ENCODE measurements around the gene GNB4. TPM values are rescaled to one million over a fixed set of nuclear protein-coding genes. Genes with fewer than 3 reads are reported as not detected.
A peak's percentile ranks its signal among the peaks of the same experiment; 100 is the strongest.

Gene GNB4
- total RNA-seq, 2 experiments from 2014 or later, result 0.75 to 0.88 TPM

- ATAC-seq, result no peak
- no peak for DNase-seq
- POLR2A ChIA-PET, result no interaction called here
- no peaks in the 10 kb centered on the region for H3K36me3 Mint-ChIP-seq (ENCODE audit: low read depth)
- H3K9me3 Mint-ChIP-seq (ENCODE audit: low read depth), result no peaks in the 10 kb centered on the region
- intact Hi-C loops (cut with DNase I, micrococcal nuclease), result no loop called here
- no peak overlapping the region for H3K27ac Mint-ChIP-seq
- no peaks in the 10 kb centered on the region for H3K4me1 Mint-ChIP-seq
- H3K4me3 Mint-ChIP-seq, result no peak overlapping the region
- CTCF ChIA-PET, result no interaction called here
- H3K27me3 Mint-ChIP-seq, result no peaks in the 10 kb centered on the region
These were observed 40.9 kb downstream of the GNB4 start for GRCh38 chr3:179410331-179410730.

DNA sequence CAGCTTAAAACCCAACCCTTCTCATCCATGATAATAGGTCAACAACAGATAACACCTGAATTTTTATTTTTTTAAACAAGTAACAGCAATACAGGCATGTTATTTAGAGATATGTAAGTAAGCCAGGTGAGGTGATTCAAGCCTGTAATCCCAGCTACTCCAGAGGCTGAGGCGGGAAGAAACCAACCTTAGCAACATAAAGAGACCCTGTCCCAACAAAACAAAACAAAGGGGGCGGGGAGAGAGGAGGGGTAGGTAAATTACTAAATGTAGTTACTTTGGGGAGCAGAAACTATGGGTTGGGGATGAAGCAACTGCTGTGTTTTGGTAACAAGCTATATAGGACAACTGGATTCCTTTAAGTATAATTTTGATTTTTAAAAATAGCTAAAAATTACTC is 47.0 kb downstream of the GNB4 start:
- no peak for ATAC-seq
- Mint-ChIP-seq H3K27ac (no peak overlapping the region), H3K27me3 (no peaks in the 10 kb centered on the region), H3K4me3 (no peak overlapping the region), H3K9me3 (ENCODE audit: low read depth) (no peaks in the 10 kb centered on the region), H3K4me1 (no peaks in the 10 kb centered on the region), H3K36me3 (ENCODE audit: low read depth) (peaks cover 12% of the 10 kb centered on the region)
- no peak for DNase-seq
- intact Hi-C loops (cut with DNase I, micrococcal nuclease), result no loop called here
- CTCF ChIA-PET, result interaction anchor here (0.5 to 1.0 kb wide), 3 partner anchors 13 to 29 kb away, joined by 3 read pairs; no protein-coding TSS in a partner anchor
- POLR2A ChIA-PET, result no interaction called here

- Mint-ChIP-seq H3K9me3 (ENCODE audit: low read depth) (no peaks in the 10 kb centered on the region), H3K4me1 (no peaks in the 10 kb centered on the region), H3K27ac (no peak overlapping the region), H3K4me3 (no peak overlapping the region), H3K36me3 (ENCODE audit: low read depth) (peaks cover 12% of the 10 kb centered on the region), H3K27me3 (no peaks in the 10 kb centered on the region)
- intact Hi-C loops (cut with DNase I, micrococcal nuclease), result no loop called here
- DNase-seq, result no peak
- no peak for ATAC-seq
- ChIA-PET POLR2A (no interaction called here), CTCF (no interaction called here)
These were observed 48.3 kb downstream of the GNB4 start for GRCh38 chr3:179402963-179403362.

GRCh38 chr3:179401561-179401960 is 49.7 kb downstream of the GNB4 start:
- Mint-ChIP-seq H3K27me3 (no peaks in the 10 kb centered on the region), H3K4me3 (no peak overlapping the region), H3K36me3 (ENCODE audit: low read depth) (peaks cover 12% of the 10 kb centered on the region), H3K27ac (no peak overlapping the region), H3K4me1 (no peaks in the 10 kb centered on the region), H3K9me3 (ENCODE audit: low read depth) (no peaks in the 10 kb centered on the region)
- intact Hi-C loops (cut with DNase I, micrococcal nuclease), result no loop called here
- ATAC-seq, result no peak
- CTCF ChIA-PET, result no interaction called here
- DNase-seq, result no peak
- POLR2A ChIA-PET, result no interaction called here

GRCh38 chr3:179398574-179399231 is 52.6 kb downstream of the GNB4 start:
- Mint-ChIP-seq H3K4me1 (no peaks in the 10 kb centered on the region), H3K27ac (no peak overlapping the region), H3K36me3 (ENCODE audit: low read depth) (peaks cover 14% of the 10 kb centered on the region), H3K4me3 (no peak overlapping the region), H3K9me3 (ENCODE audit: low read depth) (no peaks in the 10 kb centered on the region), H3K27me3 (no peaks in the 10 kb centered on the region)
- ATAC-seq (no peak), DNase-seq (no peak)
- intact Hi-C loops (cut with DNase I, micrococcal nuclease), result no loop called here
- POLR2A ChIA-PET, result no interaction called here
- CTCF ChIA-PET, result no interaction called here

DNA sequence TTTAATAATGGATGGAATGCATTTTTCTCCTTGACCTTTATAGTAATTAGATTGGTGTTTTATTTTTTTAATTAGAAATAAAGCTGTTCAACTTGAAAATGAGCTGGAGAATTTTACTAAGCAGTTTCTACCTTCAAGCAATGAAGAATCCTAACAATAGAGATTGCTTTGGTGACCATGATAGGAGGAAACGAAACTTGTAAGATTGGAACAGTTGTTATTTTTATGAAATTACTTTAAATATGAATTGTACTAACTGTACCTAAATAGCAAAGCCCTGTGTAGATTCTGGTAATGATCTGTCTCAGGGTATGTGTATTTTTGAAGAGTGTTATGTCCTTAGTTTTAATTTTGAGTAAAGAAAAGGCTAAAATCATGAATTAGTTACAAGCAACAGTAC is 59.4 kb downstream of the GNB4 start:
- DNase-seq (no peak), ATAC-seq (no peak)
- Mint-ChIP-seq H3K4me3 (no peak overlapping the region), H3K4me1 (no peaks in the 10 kb centered on the region), H3K27me3 (no peaks in the 10 kb centered on the region), H3K27ac (no peak overlapping the region), H3K36me3 (ENCODE audit: low read depth) (peaks cover 24% of the 10 kb centered on the region), H3K9me3 (ENCODE audit: low read depth) (no peaks in the 10 kb centered on the region)
- intact Hi-C loops (cut with DNase I, micrococcal nuclease), result no loop called here
- ChIA-PET POLR2A (interaction anchor here (0.7 kb wide), 1 partner anchor 49 kb away, joined by 3 read pairs; no protein-coding TSS in a partner anchor), CTCF (interaction anchor here (1.0 kb wide), 1 partner anchor 166 kb away, joined by 3 read pairs; no protein-coding TSS in a partner anchor)

DNA sequence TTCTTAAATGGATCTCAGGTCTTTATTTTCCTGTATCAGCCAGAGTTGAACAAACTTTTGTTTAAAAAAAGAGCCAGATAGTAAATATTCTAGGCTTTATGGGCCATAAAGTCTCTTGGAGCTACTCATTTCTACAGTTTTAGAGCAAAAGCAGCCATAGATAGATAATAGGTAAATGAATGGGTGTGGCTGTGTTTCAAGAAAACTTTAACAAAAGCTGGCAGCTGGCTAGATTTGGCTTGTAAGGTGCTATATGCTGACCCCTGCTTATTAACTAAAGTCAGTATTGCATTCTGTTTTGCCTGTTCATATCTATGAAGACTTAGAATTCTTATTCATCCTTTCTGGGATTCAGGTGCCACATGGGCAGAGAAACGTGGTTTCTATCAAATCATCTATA is 74.8 kb downstream of the GNB4 start:
- H3K4me1 Mint-ChIP-seq, result no peaks in the 10 kb centered on the region
- H3K27ac Mint-ChIP-seq, result no peak overlapping the region
- no peaks in the 10 kb centered on the region for H3K9me3 Mint-ChIP-seq (ENCODE audit: low read depth)
- no peak for ATAC-seq
- intact Hi-C loops (cut with DNase I, micrococcal nuclease), result no loop called here
- ChIA-PET CTCF (no interaction called here), POLR2A (no interaction called here)
- H3K4me3 Mint-ChIP-seq, result no peak overlapping the region
- peaks cover 32% of the 10 kb centered on the region for H3K36me3 Mint-ChIP-seq (ENCODE audit: low read depth)
- no peaks in the 10 kb centered on the region for H3K27me3 Mint-ChIP-seq
- DNase-seq, result no peak

DNA sequence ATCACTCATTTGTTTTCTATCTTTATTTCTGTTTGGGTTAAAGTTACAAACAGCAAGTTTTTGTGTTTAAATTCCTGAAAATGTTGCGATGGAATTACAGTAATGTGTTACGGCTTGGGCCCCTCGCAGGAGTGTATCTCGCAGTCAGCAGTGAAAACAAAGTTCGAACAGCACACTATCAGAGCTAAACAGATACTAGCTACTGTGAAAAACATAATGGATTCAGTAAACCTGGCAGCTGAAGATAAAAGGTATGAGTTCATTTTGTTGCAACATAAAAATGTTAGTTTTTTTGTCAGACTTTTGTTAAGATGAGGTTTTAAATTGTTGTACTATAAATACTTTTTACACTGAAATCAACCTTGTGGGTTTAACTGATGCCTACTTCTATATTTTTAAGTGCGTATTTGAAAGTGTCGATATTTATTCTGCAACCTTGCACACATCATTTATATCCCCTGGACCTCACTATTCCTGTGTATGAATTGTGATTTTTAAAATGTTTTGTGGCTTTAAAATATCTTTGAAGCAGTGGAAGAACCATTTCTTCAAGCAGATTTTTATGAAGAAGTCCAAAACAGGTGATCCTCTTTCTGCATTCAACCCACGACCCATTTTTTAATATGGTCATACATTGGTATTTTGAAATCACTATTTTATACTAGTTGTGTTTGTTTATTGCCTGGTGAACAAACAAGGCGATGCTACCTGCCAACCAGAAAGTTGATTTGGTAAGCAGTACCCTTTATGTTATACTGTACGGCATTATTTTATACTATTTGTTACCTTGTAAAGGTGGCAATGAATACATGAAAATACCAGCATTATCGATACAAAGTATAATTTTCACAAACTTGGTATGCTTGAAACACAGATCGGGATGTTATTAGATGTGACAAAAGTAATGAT is 75.9 kb downstream of the GNB4 start:
- Mint-ChIP-seq H3K4me3 (no peak overlapping the region), H3K27me3 (no peaks in the 10 kb centered on the region), H3K4me1 (no peaks in the 10 kb centered on the region), H3K27ac (no peak overlapping the region), H3K36me3 (ENCODE audit: low read depth) (peaks cover 31% of the 10 kb centered on the region), H3K9me3 (ENCODE audit: low read depth) (no peaks in the 10 kb centered on the region)
- no peak for DNase-seq
- ChIA-PET CTCF (interaction anchor here (1.0 kb wide), 1 partner anchor 360 kb away, joined by 3 read pairs; no protein-coding TSS in a partner anchor), POLR2A (no interaction called here)
- intact Hi-C loops (cut with DNase I, micrococcal nuclease), result no loop called here
- no peak for ATAC-seq

GRCh38 chr3:179373938-179374337 is 77.3 kb downstream of the GNB4 start:
- Mint-ChIP-seq H3K36me3 (ENCODE audit: low read depth) (peaks cover 22% of the 10 kb centered on the region), H3K4me1 (no peaks in the 10 kb centered on the region), H3K27ac (no peak overlapping the region), H3K27me3 (no peaks in the 10 kb centered on the region), H3K9me3 (ENCODE audit: low read depth) (no peaks in the 10 kb centered on the region), H3K4me3 (no peak overlapping the region)
- ChIA-PET POLR2A (no interaction called here), CTCF (interaction anchor here (0.5 to 1.0 kb wide), 2 partner anchors 358 to 359 kb away, joined by 3 to 5 read pairs; no protein-coding TSS in a partner anchor)
- intact Hi-C loops (cut with DNase I, micrococcal nuclease), result no loop called here
- no peak for ATAC-seq
- DNase-seq, result no peak

GRCh38 chr3:179369621-179370020 is 81.6 kb downstream of the GNB4 start:
- CTCF ChIA-PET, result interaction anchor here (0.7 kb wide), 1 partner anchor 15 kb away, joined by 3 read pairs; no protein-coding TSS in a partner anchor
- Mint-ChIP-seq H3K4me3 (no peak overlapping the region), H3K27me3 (no peaks in the 10 kb centered on the region), H3K27ac (no peak overlapping the region), H3K9me3 (ENCODE audit: low read depth) (no peaks in the 10 kb centered on the region), H3K4me1 (no peaks in the 10 kb centered on the region), H3K36me3 (ENCODE audit: low read depth) (peaks cover 17% of the 10 kb centered on the region)
- intact Hi-C loops (cut with DNase I, micrococcal nuclease), result no loop called here
- POLR2A ChIA-PET, result no interaction called here
- ATAC-seq (no peak), DNase-seq (no peak)

DNA sequence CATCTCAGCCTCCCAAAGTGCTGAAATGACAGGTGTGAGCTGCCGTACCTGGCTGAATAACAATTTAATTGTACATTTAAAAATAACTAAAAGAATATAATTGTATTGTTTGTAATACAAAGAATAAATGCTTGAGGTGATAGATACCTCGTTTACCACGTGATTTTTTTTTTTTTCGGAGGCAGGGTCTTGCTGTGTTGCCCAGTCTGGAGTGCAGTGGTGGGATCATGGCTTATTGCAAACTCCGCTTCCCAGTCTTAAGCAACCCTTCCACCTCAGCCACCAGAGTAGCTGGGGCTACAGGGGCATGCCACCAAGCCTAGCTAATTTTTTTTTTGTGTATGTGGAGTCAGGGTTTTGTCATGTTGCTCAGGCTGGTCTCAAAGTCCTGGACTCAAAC is 87.9 kb downstream of the GNB4 start:
- Mint-ChIP-seq H3K36me3 (ENCODE audit: low read depth) (peaks cover 34% of the 10 kb centered on the region), H3K9me3 (ENCODE audit: low read depth) (no peaks in the 10 kb centered on the region), H3K27me3 (no peaks in the 10 kb centered on the region), H3K4me1 (no peaks in the 10 kb centered on the region), H3K4me3 (no peak overlapping the region), H3K27ac (no peak overlapping the region)
- DNase-seq (no peak), ATAC-seq (no peak)
- ChIA-PET POLR2A (no interaction called here), CTCF (no interaction called here)
- intact Hi-C loops (cut with DNase I, micrococcal nuclease), result no loop called here

DNA sequence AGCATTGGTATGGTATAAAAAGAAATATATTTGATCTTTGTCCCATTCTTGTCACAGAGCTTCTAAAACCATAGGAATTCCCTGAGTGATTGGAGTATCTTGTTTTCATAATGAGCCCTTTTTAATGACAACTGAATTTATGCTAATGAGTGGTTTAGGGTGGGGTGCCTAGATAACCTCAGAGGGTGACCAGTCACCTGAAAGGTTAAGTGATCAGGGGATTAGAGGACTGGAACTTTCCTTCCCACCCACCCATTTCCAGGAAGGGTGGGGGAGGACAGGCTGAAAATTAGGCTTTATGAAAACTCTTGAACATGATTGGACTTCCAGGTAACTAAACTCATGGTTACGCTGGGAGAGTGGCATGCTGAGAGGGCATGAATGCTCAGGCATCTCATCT is 95.3 kb downstream of the GNB4 start:
- H3K36me3 Mint-ChIP-seq (ENCODE audit: low read depth), result peaks cover 51% of the 10 kb centered on the region
- CTCF ChIA-PET, result no interaction called here

More for the DNA sequence above, 95.3 kb downstream of the GNB4 start:
- POLR2A ChIA-PET, result no interaction called here
- DNase-seq, result no peak
- Mint-ChIP-seq H3K9me3 (ENCODE audit: low read depth) (no peaks in the 10 kb centered on the region), H3K4me3 (no peak overlapping the region), H3K27me3 (no peaks in the 10 kb centered on the region), H3K4me1 (peaks cover 20% of the 10 kb centered on the region), H3K27ac (peak overlapping the region; percentile 48)
- no peak for ATAC-seq
- intact Hi-C loops (cut with DNase I, micrococcal nuclease), result no loop called here

Data from activated CD4-positive, alpha-beta T cell treated with anti-CD3 and anti-CD28 coated beads for 36 hours (primary cell).